GM12891 (cell line): ENCODE results near the gene DENND2D.

Experiments
- DNase-seq: peaks from one replicate; pipeline ENCODE4 v3.0.0; 2011; ENCODE audit warnings: low spot score; ENCODE audit not compliant: insufficient read length
- FAIRE-seq: peaks from 2 replicates; lab custom pipeline; 2011; peaks lifted over from hg19 to GRCh38; lab: Jason Lieb, UNC
- PAX5 ChIP-seq: IDR thresholded peaks from 2 replicates; pipeline ENCODE4 v1.6.1; 2011; ENCODE audit warnings: low read length, moderate library complexity, mild to moderate bottlenecking; ENCODE audit not compliant: insufficient read depth, severe bottlenecking
- POLR2A ChIP-seq: IDR thresholded peaks from 2 replicates; pipeline ENCODE4 v1.6.1; 2011; ENCODE audit warnings: low read depth, low read length, control low read depth
- POLR2AphosphoS5 ChIP-seq: IDR thresholded peaks from 2 replicates; pipeline ENCODE4 v1.6.1; 2011; ENCODE audit warnings: low read depth, low read length, control low read depth
- POU2F2 ChIP-seq: IDR thresholded peaks from 2 replicates; pipeline ENCODE4 v1.6.1; 2011; ENCODE audit warnings: low read depth, mild to moderate bottlenecking, control low read depth, low read length, moderate library complexity
- TAF1 ChIP-seq: IDR thresholded peaks from 2 replicates; pipeline ENCODE4 v1.6.1; 2011; ENCODE audit warnings: low read depth, low read length, control low read depth

DENND2D gene

GRCh38 chr1:111139956-111140679 lies 60.3 kb downstream of the DENND2D start, which contains the start of the genes CEPT1 and DRAM2:
TSS of gene CEPT1 (plus strand) at chr1:111140223. CDS start at chr1:111147715, 7,492 bp downstream.
TSS of gene DRAM2 (minus strand) at chr1:111140093. CDS start at chr1:111131554, 8,539 bp downstream.
- TF ChIP-seq PAX5 (no peak), POU2F2 (0 out of 2 replicates have a peak, but pooled peaks have one; percentile 27), TAF1 (peak; percentile 89), POLR2AphosphoS5 (peak; percentile 80), POLR2A (peak; percentile 82)
- FAIRE-seq (peak; percentile 99), DNase-seq (peak; percentile 78)

GRCh38 chr1:111139324-111139955 lies 61.0 kb downstream of the DENND2D start:
- DNase-seq (peak; percentile 37), FAIRE-seq (no peak)
- TF ChIP-seq TAF1 (no peak), POLR2AphosphoS5 (peak; percentile 75), POLR2A (peak; percentile 72; the same call in 1 of the 2 replicates)
